Measurements from ENCODE around the gene FAM83F.

The FAM83F gene

DNA sequence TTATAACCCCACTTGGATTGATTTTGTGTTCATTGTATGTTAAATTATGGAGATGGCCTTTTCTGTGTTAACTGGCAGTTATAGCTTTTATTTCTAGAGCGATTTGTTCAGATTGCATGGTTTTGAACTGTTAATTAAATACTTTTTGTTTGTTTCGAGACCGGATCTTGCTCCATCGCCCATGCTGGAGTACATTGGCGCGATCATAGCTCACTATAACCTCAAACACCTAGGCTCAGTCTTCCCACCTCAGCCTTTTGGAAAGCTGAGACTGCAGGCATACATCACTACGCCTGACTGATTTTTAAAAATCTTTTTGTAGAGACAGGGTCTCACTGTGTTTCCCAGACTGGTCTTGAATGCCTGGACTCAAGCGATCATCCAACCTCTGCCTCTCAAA lies 77.0 kb downstream of the FAM83F start:
- no peak for DNase-seq

DNA sequence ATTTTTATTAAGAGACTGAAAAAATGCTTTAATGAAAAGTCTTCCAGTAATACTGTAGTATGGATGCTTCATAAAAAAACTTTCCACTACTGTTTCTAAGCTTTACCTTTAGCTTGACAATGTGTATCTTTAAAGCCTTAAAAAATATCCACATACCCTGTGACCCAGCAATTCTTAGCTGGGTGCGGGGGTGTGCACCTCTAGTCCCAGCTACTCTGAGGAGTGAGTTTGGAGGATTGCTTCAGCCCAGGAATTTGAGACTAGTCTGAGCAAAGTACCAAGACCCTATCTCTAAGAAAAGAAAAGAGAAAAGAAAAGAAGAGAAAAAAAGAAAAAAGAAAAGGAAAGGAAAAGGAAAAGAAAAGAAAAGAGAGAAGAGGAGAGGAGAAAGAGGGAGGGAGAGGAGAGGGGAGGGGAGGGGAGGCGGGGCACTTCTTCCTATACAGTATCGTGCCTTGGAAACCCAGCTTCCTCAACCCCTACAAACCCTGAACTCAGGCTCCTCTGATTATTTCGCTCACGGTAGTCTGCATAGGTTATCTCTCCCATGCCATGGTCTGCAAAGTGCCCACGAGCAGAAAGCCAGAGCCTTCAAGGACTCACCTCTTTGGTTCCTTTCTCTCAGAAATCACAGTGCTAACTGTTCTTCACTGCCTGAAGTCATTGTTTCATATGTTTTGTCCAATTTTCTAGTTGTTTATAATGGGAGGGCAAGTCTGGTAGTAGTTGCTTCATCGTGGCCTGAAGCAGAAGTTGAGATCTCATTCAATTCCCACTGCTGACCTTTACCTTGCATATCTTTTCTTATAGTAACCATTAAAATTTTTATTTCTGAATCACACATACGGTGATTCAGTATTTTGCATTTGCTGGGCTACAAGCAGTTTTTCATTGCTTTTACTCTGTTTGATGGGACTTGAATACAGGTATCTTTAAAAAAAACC lies 82.2 kb downstream of the FAM83F start:
- DNase-seq = no peak

GRCh38 chr22:40077646-40078016 lies 82.9 kb downstream of the FAM83F start:
- DNase-seq = no peak

- no peak for DNase-seq
These were observed 86.9 kb downstream of the FAM83F start for GRCh38 chr22:40081662-40082061.

DNA sequence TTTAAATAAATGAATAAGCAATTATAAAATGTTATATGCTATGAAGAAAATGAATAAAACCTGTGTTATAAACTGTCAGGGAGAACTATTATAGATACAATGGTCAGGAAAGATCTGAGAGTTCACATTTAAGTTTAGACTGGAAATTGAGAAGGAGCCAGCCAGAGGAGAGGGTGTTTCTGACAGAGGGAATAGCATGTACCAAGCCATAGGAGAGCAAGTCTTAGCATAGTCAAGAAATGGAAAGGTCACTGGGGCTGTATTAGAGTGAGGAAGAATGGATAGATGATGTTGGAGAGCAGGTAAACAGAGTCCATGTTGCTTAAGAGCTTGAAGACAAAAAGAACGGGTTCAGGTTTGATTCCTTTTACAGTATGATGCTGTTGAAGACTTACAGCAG lies 87.4 kb downstream of the FAM83F start:
- DNase-seq = no peak

- no peak for DNase-seq
These were observed 89.0 kb downstream of the FAM83F start for GRCh38 chr22:40083794-40084193.

DNA sequence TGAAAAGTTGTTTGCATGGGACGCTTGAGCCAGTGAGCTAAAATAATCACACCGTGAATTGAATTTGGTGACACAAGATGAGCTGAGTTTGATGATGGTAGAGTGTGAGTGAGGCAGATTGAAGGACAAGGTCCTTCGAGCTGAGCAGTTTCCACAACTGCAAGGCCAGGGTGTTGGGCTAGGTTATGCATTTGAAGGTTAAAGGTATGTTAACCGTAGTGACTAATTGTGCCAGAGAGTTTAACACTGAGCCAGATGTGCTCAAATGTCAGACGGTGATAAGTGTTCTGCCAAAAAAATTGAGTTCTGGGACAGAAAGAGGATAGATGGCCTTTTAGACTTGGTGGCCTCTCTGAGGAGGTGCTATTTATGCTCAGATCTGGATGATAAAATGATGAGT lies 89.5 kb downstream of the FAM83F start:
- DNase-seq = no peak

DNA sequence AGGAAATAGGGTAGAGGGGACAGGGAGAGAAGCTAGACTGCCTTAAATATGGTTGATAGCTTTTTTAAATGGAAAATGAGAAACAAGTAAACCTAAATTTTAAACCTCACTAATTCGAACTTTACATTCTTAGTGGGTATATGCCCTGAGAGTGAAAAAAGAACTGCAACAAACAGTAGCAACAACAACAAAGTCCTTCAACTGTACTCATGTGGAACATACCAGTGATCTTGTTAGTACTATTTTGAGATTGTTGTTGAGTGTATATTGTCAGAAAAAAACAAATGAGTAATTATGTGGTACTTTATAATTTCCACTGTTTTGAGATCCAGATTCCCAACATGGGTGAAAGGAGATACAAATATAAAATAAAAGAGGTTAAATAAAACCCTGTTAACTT lies 94.1 kb downstream of the FAM83F start:
- DNase-seq = no peak

All from activated T-cell treated with anti-CD3 and anti-CD28 coated beads, Interleukin-2, amount 50 U/mL, for 48 hours (primary cell).